Epithelial cell of proximal tubule (primary cell): Measurements from ENCODE around the gene SLC35D3. TPM values are rescaled to one million over a fixed set of nuclear protein-coding genes. Genes with fewer than 3 reads are reported as not detected.
"Not testable (repeated sequence)": the region's sequence is repeated elsewhere in the genome, so short reads cannot be mapped to it uniquely, and the experiment has no call there.

ENCODE experiments used
- DNase-seq: peaks from one replicate; pipeline ENCODE4 v3.0.0-alpha.2; 2011; ENCODE audit warnings: low read depth
- H3K4me3 ChIP-seq: 2 replicates; pipeline ENCODE4 v1.5.1; 2011; ENCODE audit warnings: low read depth, mild to moderate bottlenecking, low read length
- total RNA-seq: library from RNA; depleted of rRNA; stranded (reverse); fragments of >200 nt; gene quantifications from 2 replicates; pipeline ENCODE4 v1.2.3, GENCODE V29; 2015
- TF ChIP-seq, protein P1 (sequence below): conservative IDR thresholded peaks from 2 replicates; pipeline ENCODE4 v1.5.1; 2012; ENCODE audit warnings: low read depth, mild to moderate bottlenecking, low read length

SLC35D3 gene
- total RNA-seq, 1 donor from 2014 or later = not detected

DNA sequence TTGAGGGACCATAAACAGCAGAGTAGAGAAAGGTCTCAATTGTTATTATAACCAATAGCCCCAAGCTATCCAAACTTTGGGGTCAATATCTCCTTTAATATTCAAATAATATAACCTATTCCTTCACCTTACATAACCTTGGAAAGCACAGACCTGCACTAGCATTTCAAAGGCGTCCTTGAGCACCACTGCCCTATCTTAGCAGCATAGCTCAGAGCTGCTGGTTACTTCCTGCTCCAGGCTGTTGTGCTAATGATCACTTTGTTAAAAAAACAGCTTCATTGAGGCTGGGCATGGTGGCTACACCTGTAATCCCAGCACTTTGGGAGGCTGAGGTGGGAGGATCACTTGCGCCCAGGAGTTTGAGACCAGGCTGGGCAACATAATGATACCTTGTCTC is 10.5 kb downstream of the SLC35D3 start:
- no peak overlapping the region for H3K4me3 ChIP-seq
- no peak for DNase-seq
- TF ChIP-seq, protein P1, sequence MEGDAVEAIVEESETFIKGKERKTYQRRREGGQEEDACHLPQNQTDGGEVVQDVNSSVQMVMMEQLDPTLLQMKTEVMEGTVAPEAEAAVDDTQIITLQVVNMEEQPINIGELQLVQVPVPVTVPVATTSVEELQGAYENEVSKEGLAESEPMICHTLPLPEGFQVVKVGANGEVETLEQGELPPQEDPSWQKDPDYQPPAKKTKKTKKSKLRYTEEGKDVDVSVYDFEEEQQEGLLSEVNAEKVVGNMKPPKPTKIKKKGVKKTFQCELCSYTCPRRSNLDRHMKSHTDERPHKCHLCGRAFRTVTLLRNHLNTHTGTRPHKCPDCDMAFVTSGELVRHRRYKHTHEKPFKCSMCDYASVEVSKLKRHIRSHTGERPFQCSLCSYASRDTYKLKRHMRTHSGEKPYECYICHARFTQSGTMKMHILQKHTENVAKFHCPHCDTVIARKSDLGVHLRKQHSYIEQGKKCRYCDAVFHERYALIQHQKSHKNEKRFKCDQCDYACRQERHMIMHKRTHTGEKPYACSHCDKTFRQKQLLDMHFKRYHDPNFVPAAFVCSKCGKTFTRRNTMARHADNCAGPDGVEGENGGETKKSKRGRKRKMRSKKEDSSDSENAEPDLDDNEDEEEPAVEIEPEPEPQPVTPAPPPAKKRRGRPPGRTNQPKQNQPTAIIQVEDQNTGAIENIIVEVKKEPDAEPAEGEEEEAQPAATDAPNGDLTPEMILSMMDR = no peak

- no peak for DNase-seq
- H3K4me3 ChIP-seq = no peak overlapping the region
- TF ChIP-seq, protein P1 = no peak
These were observed 23.0 kb downstream of the SLC35D3 start for GRCh38 chr6:136945072-136945471.

DNA sequence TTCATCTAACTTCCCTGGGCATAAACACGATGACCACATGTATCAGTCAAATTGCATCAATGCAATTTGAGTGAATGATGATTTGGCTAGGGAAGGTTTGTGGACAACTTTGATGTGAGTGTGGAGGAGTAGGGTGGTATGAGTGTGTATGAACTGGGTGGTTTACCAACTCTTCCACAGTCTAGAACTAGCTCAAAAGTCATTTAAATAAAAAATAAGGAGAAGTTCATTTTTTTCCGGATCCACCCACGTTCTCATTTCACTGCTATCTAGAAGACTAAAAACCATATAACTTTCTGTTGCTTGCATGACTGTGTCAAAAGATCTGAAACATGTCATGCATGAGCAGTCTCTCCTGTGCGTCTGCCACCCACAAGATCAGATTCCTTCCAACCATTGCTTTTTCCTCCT is 23.6 kb downstream of the SLC35D3 start:
- TF ChIP-seq, protein P1 = no peak
- DNase-seq = no peak
- no peak overlapping the region for H3K4me3 ChIP-seq

- TF ChIP-seq, protein P1 = no peak
- H3K4me3 ChIP-seq = no peak overlapping the region
- DNase-seq = no peak
These were observed 24.9 kb downstream of the SLC35D3 start for GRCh38 chr6:136947037-136947436.

- not testable (repeated sequence) for DNase-seq, H3K4me3 ChIP-seq
These were observed 27.9 kb downstream of the SLC35D3 start for GRCh38 chr6:136949957-136950356.

DNA sequence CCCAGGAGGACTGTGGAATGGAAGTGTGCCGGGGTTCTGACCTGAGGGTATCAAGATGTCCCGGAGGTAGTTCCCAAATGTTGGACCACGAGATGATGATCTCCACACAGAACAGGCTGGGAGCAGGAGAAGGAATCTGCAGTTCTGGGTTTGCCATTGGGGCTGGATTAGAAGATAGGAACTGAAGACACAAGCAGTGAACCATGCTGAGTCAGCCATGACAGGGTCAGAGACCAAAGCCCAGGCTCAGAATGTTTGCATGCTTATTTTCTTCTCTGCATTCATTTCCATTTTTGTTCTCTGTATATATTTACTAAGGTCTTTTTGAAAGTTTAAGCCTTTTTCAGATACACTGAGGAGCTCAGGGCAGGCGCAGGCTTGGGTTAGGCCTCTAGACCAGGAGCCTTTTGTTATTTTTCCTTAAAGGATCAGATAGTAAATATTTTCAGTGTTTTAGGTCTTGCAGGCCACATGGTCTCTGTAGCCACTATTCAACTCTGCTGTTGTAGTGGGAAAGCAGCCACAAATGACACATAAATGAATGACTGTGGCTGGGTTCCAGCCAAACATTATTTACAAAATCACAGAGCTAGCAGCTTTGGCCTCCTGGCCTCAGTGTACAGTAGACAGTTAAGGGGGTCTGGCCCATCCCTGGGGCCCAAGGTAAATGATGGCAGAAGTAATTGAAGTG is 28.5 kb downstream of the SLC35D3 start:
- H3K4me3 ChIP-seq = no peak overlapping the region
- TF ChIP-seq, protein P1 = no peak
- no peak for DNase-seq

GRCh38 chr6:136952714-136953260 is 30.7 kb downstream of the SLC35D3 start:
- TF ChIP-seq, protein P1 = no peak
- H3K4me3 ChIP-seq = no peak overlapping the region
- DNase-seq = no peak
